GM18519 (cell line): Measurements from ENCODE around the gene PRKCD.

Source experiments
- ATAC-seq: cut with Tn5 transposase; IDR thresholded peaks from one replicate; pipeline ENCODE4 v1.9.1; 2021; ENCODE audit warnings: mild to moderate bottlenecking, moderate library complexity; ENCODE audit not compliant: unreplicated experiment, low FRiP score

PRKCD gene

GRCh38 chr3:53187430-53187829, 26.4 kb downstream of the PRKCD start:
- no peak for ATAC-seq

GRCh38 chr3:53188136-53188685, 27.2 kb downstream of the PRKCD start:
- no peak for ATAC-seq

GRCh38 chr3:53188720-53189119, 27.7 kb downstream of the PRKCD start:
- ATAC-seq = no peak

- ATAC-seq = no peak
Measured at GRCh38 chr3:53189276-53189675, 28.3 kb downstream of the PRKCD start.

- no peak for ATAC-seq
Measured at GRCh38 chr3:53190659-53191058, 29.6 kb downstream of the PRKCD start.

GRCh38 chr3:53191836-53192480, 30.9 kb downstream of the PRKCD start:
- ATAC-seq = no peak

GRCh38 chr3:53192608-53193007, 31.6 kb downstream of the PRKCD start:
- ATAC-seq = no peak

- ATAC-seq = no peak
Measured at GRCh38 chr3:53193466-53194209, 32.6 kb downstream of the PRKCD start.

GRCh38 chr3:53194210-53195065, 33.4 kb downstream of the PRKCD start:
- ATAC-seq = no peak

- no peak for ATAC-seq
Measured at GRCh38 chr3:53195066-53195450, 34.0 kb downstream of the PRKCD start.

GRCh38 chr3:53195602-53196574, 34.9 kb downstream of the PRKCD start:
- ATAC-seq = no peak

GRCh38 chr3:53196575-53197407, 35.8 kb downstream of the PRKCD start:
- no peak for ATAC-seq

- ATAC-seq = no peak
Measured at GRCh38 chr3:53198256-53198977, 37.4 kb downstream of the PRKCD start.

- no peak for ATAC-seq
Measured at GRCh38 chr3:53198996-53199395, 38.0 kb downstream of the PRKCD start.

GRCh38 chr3:53199834-53200233, 38.8 kb downstream of the PRKCD start:
- no peak for ATAC-seq

- ATAC-seq = no peak
Measured at GRCh38 chr3:53200501-53201498, 39.8 kb downstream of the PRKCD start.

- ATAC-seq = no peak
Measured at GRCh38 chr3:53202331-53203015, 41.5 kb downstream of the PRKCD start.
